Hepatocyte (in vitro differentiated cells): ENCODE results near the gene G6PD.
"Not testable (repeated sequence)": the region's sequence is repeated elsewhere in the genome, so short reads cannot be mapped to it uniquely, and the experiment has no call there.

Source experiments
- CTCF ChIP-seq: fragments of 200-600 bp; sonication (generic); IDR thresholded peaks from 2 replicates; pipeline ENCODE4 v1.5.1; 2016; ENCODE audit warnings: antibody characterized with exemption, mild to moderate bottlenecking; ENCODE audit not compliant: poor library complexity
- EZH2phosphoT487 ChIP-seq: fragments of 200-600 bp; sonication (generic); IDR thresholded peaks from one replicate; pipeline ENCODE4 v1.6.1; 2018; ENCODE audit warnings: antibody characterized with exemption, mild to moderate bottlenecking, low read depth, moderate library complexity; ENCODE audit not compliant: unreplicated experiment, severe bottlenecking

GRCh38 chrX:154552112-154552806 is 5.6 kb upstream of the G6PD start:
- not testable (repeated sequence) for TF ChIP-seq CTCF, EZH2phosphoT487
